ENCODE measurements around the gene SHLD1. TPM values are rescaled to one million over a fixed set of nuclear protein-coding genes. Genes with fewer than 3 reads are reported as not detected.

The SHLD1 gene
- total RNA-seq, 1 donor from 2014 or later, result 3.5 TPM

- no peaks in the 10 kb centered on the region for H3K9me3 Mint-ChIP-seq (ENCODE audit: unreplicated experiment)
- no peak for FAIRE-seq
- no peak overlapping the region for H3K4me3 ChIP-seq (ENCODE audit: insufficient read depth, low read depth, low read length)
- no peaks in the 10 kb centered on the region for H3K36me3 Mint-ChIP-seq (ENCODE audit: low read depth, unreplicated experiment)
- H3K27me3 Mint-ChIP-seq (ENCODE audit: low read depth, unreplicated experiment), result no peaks in the 10 kb centered on the region
- peaks cover 4% of the 10 kb centered on the region for H3K4me1 ChIP-seq (ENCODE audit: insufficient read depth, low read length)
- H3K4me3 Mint-ChIP-seq (ENCODE audit: unreplicated experiment), result no peak overlapping the region
- H3K4me1 Mint-ChIP-seq (ENCODE audit: low read depth, unreplicated experiment), result peaks cover 7% of the 10 kb centered on the region
- no peak overlapping the region for H2AFZ ChIP-seq (ENCODE audit: low read depth, low read length)
- no peaks in the 10 kb centered on the region for H4K20me1 ChIP-seq (ENCODE audit: insufficient read depth, low read length)
- H3K9ac ChIP-seq (ENCODE audit: low read length), result no peak overlapping the region
- DNase-seq (ENCODE audit: low read depth), result no peak
- TF ChIP-seq CTCF (IDR thresholded peaks at IDR 0.05; ENCODE audit: insufficient read depth, low read depth, low read length) (no peak), EZH2 (IDR thresholded peaks at IDR 0.05; ENCODE audit: insufficient read depth, low read length) (no peak)
- no peaks in the 10 kb centered on the region for H3K9me3 ChIP-seq (ENCODE audit: insufficient read depth, low read depth, low read length)
- no peaks in the 10 kb centered on the region for H3K27me3 ChIP-seq (ENCODE audit: insufficient read depth, low read length)
- H3K27ac Mint-ChIP-seq (ENCODE audit: unreplicated experiment), result no peak overlapping the region
- H3K27ac ChIP-seq (ENCODE audit: low read depth, low read length), result no peak overlapping the region
- H3K36me3 ChIP-seq (ENCODE audit: insufficient read depth, low read length), result no peaks in the 10 kb centered on the region
- no peak overlapping the region for H3K4me2 ChIP-seq (ENCODE audit: low read length)
- no peaks in the 10 kb centered on the region for H3K79me2 ChIP-seq (ENCODE audit: insufficient read depth, low read length)
Measured at GRCh38 chr20:5818346-5818681, 68.1 kb downstream of the SHLD1 start.

GRCh38 chr20:5820738-5821137, 70.5 kb downstream of the SHLD1 start:
- peaks cover 4% of the 10 kb centered on the region for H3K4me1 ChIP-seq (ENCODE audit: insufficient read depth, low read length)
- no peak overlapping the region for H3K4me2 ChIP-seq (ENCODE audit: low read length)
- FAIRE-seq (no peak), DNase-seq (ENCODE audit: low read depth) (no peak)
- no peaks in the 10 kb centered on the region for H4K20me1 ChIP-seq (ENCODE audit: insufficient read depth, low read length)
- Mint-ChIP-seq H3K4me1 (ENCODE audit: low read depth, unreplicated experiment) (peaks cover 7% of the 10 kb centered on the region), H3K9me3 (ENCODE audit: unreplicated experiment) (no peaks in the 10 kb centered on the region), H3K27me3 (ENCODE audit: low read depth, unreplicated experiment) (peaks cover 4% of the 10 kb centered on the region), H3K4me3 (ENCODE audit: unreplicated experiment) (no peak overlapping the region), H3K27ac (ENCODE audit: unreplicated experiment) (no peak overlapping the region), H3K36me3 (ENCODE audit: low read depth, unreplicated experiment) (peaks cover 2% of the 10 kb centered on the region)
- H3K4me3 ChIP-seq (ENCODE audit: insufficient read depth, low read depth, low read length), result no peak overlapping the region
- TF ChIP-seq CTCF (IDR thresholded peaks at IDR 0.05; ENCODE audit: insufficient read depth, low read depth, low read length) (no peak), EZH2 (IDR thresholded peaks at IDR 0.05; ENCODE audit: insufficient read depth, low read length) (no peak)
- H3K27ac ChIP-seq (ENCODE audit: low read depth, low read length), result no peak overlapping the region
- H2AFZ ChIP-seq (ENCODE audit: low read depth, low read length), result no peak overlapping the region
- H3K9ac ChIP-seq (ENCODE audit: low read length), result no peak overlapping the region
- no peaks in the 10 kb centered on the region for H3K9me3 ChIP-seq (ENCODE audit: insufficient read depth, low read depth, low read length)
- no peaks in the 10 kb centered on the region for H3K79me2 ChIP-seq (ENCODE audit: insufficient read depth, low read length)
- H3K27me3 ChIP-seq (ENCODE audit: insufficient read depth, low read length), result no peaks in the 10 kb centered on the region
- no peaks in the 10 kb centered on the region for H3K36me3 ChIP-seq (ENCODE audit: insufficient read depth, low read length)

- Mint-ChIP-seq H3K36me3 (ENCODE audit: low read depth, unreplicated experiment) (peaks cover 2% of the 10 kb centered on the region), H3K27me3 (ENCODE audit: low read depth, unreplicated experiment) (peaks cover 4% of the 10 kb centered on the region), H3K9me3 (ENCODE audit: unreplicated experiment) (no peaks in the 10 kb centered on the region), H3K27ac (ENCODE audit: unreplicated experiment) (no peak overlapping the region), H3K4me1 (ENCODE audit: low read depth, unreplicated experiment) (peaks cover 7% of the 10 kb centered on the region), H3K4me3 (ENCODE audit: unreplicated experiment) (no peak overlapping the region)
- H3K9ac ChIP-seq (ENCODE audit: low read length), result no peak overlapping the region
- DNase-seq (ENCODE audit: low read depth) (no peak), FAIRE-seq (no peak)
- H3K4me1 ChIP-seq (ENCODE audit: insufficient read depth, low read length), result peaks cover 4% of the 10 kb centered on the region
- no peaks in the 10 kb centered on the region for H3K9me3 ChIP-seq (ENCODE audit: insufficient read depth, low read depth, low read length)
- no peaks in the 10 kb centered on the region for H4K20me1 ChIP-seq (ENCODE audit: insufficient read depth, low read length)
- H3K4me3 ChIP-seq (ENCODE audit: insufficient read depth, low read depth, low read length), result no peak overlapping the region
- TF ChIP-seq EZH2 (IDR thresholded peaks at IDR 0.05; ENCODE audit: insufficient read depth, low read length) (no peak), CTCF (IDR thresholded peaks at IDR 0.05; ENCODE audit: insufficient read depth, low read depth, low read length) (no peak)
- no peaks in the 10 kb centered on the region for H3K36me3 ChIP-seq (ENCODE audit: insufficient read depth, low read length)
- H3K27me3 ChIP-seq (ENCODE audit: insufficient read depth, low read length), result no peaks in the 10 kb centered on the region
- H3K27ac ChIP-seq (ENCODE audit: low read depth, low read length), result no peak overlapping the region
- H3K79me2 ChIP-seq (ENCODE audit: insufficient read depth, low read length), result no peaks in the 10 kb centered on the region
- no peak overlapping the region for H2AFZ ChIP-seq (ENCODE audit: low read depth, low read length)
- H3K4me2 ChIP-seq (ENCODE audit: low read length), result no peak overlapping the region
Measured at GRCh38 chr20:5821627-5822215, 71.5 kb downstream of the SHLD1 start.
